HK-2 (cell line): Measurements from ENCODE around the gene EXOC2.

Experiments
- DNase-seq: peaks from one replicate; pipeline ENCODE4 v3.0.0-alpha.2; 2018; ENCODE audit not compliant: unreplicated experiment

The EXOC2 gene, protein sequence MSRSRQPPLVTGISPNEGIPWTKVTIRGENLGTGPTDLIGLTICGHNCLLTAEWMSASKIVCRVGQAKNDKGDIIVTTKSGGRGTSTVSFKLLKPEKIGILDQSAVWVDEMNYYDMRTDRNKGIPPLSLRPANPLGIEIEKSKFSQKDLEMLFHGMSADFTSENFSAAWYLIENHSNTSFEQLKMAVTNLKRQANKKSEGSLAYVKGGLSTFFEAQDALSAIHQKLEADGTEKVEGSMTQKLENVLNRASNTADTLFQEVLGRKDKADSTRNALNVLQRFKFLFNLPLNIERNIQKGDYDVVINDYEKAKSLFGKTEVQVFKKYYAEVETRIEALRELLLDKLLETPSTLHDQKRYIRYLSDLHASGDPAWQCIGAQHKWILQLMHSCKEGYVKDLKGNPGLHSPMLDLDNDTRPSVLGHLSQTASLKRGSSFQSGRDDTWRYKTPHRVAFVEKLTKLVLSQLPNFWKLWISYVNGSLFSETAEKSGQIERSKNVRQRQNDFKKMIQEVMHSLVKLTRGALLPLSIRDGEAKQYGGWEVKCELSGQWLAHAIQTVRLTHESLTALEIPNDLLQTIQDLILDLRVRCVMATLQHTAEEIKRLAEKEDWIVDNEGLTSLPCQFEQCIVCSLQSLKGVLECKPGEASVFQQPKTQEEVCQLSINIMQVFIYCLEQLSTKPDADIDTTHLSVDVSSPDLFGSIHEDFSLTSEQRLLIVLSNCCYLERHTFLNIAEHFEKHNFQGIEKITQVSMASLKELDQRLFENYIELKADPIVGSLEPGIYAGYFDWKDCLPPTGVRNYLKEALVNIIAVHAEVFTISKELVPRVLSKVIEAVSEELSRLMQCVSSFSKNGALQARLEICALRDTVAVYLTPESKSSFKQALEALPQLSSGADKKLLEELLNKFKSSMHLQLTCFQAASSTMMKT

GRCh38 chr6:692858-693722 lies at the start of gene EXOC2:
Gene EXOC2, minus strand, starts transcription at chr6:693139. Its CDS starts 55,321 bp downstream, at chr6:637818.
- peak; percentile 84 for DNase-seq

- DNase-seq: no peak
Measured at GRCh38 chr6:741410-742339, 48.7 kb upstream of the EXOC2 start.

GRCh38 chr6:736657-737446 lies 43.9 kb upstream of the EXOC2 start:
- no peak for DNase-seq

DNA sequence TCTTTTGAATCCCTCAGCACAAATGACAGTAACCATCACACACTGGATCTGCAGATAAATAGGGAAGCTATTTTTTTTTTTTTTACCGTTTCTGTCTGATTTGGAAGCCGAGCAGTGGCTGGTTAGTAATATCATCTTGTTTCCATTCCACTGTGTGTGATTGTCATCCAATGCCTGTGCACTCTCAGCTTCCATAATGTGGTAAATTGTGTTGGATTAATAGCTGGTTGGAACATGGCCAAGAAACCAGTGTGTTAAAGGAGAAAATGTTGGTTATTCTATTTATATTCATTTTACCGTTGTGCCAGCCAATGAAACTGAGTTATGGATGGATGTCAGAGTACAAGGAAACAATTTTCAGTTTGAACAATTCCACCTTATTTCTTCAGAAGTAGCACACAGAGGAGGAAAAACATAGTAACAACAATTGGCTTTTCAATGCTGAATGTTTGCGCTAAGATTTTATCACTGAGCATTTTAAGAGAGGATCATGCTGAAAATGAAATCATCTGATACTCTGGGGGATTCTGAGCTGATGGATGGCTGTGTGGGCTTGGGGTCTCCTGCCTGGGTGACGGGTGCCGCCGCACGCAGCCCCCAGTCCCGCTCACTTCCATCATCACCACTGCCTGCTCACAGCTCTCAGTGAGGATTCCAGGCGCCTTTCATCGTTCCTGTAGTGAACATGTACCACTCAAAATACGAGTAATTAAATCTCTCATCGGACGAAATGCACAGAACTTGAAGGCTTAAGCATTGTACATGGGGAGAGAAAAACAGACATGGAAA lies 40.7 kb upstream of the EXOC2 start:
- no peak for DNase-seq

GRCh38 chr6:731924-732323 lies 39.0 kb upstream of the EXOC2 start:
- DNase-seq: no peak

DNA sequence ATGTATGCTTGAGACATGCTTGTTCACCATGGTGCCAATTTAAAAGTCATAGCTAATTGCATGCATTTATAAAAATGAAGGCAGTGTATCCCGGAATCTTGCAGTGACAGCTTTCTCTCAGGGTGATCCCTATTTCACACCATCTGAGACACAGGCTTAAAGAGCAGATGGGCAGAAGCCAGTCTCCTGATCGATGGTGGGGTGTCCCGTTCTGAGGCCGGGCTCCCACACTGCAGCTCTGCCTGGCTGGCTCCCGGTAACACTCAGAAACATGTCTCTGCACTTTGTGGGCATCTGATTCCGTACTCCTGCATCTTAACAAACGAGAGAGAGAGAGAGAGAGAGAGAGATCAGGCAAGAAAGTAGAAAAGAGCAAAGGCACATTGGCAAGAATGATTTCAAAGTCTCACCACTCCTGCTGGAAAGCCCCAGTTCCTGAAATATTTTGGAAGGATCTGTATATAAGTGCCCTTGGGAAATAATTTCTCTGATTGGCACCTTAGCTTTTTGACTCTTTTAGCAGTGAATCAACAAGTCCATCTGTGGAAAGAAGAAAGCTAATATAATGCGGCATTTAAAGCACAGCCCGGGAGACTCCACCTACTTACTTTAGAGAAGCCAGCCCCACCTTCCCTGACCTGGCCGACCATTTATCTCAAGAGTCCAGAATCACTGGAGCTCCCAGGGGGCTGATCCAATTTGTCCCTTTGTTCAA lies 36.8 kb upstream of the EXOC2 start:
- DNase-seq: no peak

- no peak for DNase-seq
Measured at GRCh38 chr6:727856-728255, 34.9 kb upstream of the EXOC2 start.

DNA sequence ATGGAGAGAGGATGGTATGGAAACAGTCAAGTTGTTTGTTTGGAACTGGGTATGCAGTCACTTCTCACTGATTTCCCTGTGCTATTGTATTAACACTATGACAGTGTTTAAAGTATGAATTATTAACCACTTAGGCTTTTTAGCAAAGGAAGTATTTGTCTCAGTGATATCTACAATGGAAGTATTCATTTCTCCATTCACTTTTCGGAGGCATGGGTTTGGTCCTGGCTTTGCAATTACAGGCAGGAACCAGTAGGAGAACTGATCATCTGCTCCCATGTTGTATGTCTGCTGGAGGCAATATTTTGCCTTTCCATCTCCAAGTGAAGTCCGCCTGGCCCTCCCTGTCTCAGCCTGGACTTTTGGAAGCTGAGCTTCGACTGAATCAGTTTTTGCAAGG lies 30.6 kb upstream of the EXOC2 start:
- no peak for DNase-seq

GRCh38 chr6:722608-723007 lies 29.7 kb upstream of the EXOC2 start:
- DNase-seq: no peak

- DNase-seq: peak; percentile 58
Measured at GRCh38 chr6:722077-722524, 29.2 kb upstream of the EXOC2 start.

DNA sequence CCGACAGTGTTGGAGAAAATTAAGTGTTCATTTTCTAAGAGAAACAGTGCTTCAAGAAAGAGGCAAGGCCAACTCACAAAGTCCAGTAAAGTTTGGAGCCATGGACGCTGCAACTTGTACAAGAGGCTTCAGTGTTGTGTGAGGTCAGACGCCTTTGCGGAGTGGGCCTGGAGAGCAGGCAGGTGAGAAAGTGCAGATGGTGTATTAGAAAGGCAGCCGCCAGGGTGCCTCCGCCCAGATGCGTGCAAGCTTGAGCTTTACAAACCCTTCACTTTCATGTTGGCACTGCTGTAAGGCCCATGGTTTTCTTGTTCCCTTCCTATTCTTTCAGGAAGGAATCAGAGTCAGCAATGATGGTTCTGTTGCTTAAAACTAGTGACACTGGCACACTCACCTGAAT lies 25.4 kb upstream of the EXOC2 start:
- DNase-seq: no peak

- DNase-seq: no peak
Measured at GRCh38 chr6:717135-717534, 24.2 kb upstream of the EXOC2 start.

DNA sequence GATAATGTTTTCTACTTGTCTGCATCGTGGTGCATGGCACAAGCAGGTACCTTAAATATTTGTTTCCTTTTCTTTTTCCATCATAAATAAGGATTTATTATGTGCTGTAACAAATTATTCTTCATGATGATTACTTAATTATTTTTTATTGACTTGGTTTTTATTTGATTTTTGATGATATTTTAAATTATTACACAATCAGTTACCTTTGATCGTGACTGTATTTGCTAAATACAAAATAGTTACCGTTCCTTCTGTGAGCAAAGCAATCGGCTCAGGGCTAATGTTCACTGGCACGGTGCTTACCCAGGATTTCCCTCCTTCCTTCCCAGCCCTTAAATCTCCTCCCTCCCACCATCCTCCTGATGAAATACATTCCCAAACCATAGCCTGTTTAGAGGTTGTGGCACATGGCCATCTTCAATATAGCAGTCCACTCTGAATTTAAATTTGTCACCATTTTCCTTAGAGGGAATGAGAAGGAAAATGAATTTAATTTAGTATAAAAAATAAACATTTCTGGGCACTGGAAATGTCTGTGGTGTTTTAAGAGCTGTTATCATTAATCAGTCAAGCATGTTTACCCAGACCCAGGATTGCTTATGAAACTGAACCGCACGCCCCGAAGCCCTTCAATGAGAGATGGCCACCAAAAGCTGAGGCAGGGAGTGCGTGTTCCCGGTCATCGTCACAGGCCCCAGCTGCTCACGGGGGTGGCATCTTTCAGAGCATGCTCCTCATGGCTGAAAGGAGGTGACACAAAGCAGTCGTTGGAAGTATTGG lies 23.0 kb upstream of the EXOC2 start:
- no peak for DNase-seq

DNA sequence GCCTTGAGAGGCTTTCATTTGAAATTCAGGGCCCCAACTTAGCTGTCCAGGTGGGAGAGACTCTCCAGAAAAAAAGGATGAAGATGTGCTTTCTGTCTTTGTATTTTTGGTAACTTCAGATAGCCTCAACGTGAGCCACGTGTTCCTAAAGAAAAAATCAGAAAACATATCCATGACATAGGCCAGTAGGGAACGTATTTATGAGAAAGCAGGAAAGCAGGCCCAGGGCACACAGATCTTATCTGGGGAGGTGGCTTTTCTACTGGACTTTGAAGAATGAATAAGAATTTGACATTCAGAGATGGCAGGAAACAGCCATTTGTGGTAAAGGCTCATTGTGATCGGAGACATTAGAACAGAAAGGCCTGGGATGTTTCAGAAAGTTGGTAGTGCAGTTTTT lies 21.2 kb upstream of the EXOC2 start:
- no peak for DNase-seq

DNA sequence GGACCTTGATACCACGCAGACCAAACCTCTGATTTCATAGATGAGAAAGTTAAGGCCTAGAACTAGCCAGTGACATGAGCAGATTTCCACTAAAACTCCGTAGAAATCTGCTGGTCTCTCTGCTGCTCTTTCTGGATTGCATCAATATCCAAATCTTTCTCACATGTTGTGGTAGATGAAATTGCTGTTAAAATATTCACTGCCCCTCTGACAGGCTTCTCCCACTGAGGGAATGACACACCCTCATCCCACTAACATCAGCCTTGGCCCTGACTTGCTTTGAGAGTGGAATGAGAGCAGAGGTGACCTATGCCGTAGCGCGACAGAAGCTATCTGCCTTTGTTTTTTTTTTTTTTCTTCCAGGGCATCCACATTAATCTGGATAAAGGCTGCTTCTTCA lies 20.4 kb upstream of the EXOC2 start:
- DNase-seq: no peak

- no peak for DNase-seq
Measured at GRCh38 chr6:712805-713204, 19.9 kb upstream of the EXOC2 start.

DNA sequence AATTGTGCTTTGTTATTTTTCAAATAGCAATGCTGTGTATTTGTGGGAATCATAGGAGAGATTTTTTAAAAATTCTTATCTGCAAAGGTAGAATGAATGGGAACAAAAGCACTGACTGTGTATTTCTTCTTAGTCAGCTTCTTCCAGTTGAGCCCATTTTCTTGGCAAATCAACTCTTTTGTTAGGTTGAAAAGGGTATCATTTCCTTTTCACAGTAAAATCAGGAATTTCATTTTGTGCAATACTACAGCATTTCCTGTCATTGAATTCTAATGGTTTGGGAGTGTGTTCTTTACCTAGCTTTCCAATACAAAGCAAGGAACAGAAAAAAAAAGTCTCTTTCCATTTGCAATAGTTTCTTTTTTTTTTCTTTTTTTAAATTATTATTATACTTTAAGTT lies 19.0 kb upstream of the EXOC2 start:
- DNase-seq: no peak
